ENCODE results near the gene UBE3B.

DNA sequence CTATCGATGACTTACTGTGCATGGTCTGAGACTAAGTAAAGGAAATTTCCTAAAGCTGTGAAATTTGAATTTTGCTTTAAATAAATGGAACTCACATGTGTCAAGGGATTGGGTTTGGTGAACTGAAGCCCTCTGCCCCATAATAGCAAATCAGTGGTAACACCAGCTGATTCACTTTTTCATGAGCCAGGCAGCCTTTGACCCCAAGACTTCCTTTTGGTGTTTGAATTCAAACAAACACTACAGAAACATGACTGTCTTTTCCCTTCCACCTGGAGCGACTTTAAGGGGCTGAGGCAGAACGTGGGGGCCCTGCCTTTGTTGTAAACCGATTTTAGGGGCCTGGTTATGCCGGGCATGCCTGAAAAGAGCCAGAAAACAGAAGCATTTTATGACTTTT, 29.2 kb upstream of the UBE3B start:
- TF ChIP-seq, protein P1, sequence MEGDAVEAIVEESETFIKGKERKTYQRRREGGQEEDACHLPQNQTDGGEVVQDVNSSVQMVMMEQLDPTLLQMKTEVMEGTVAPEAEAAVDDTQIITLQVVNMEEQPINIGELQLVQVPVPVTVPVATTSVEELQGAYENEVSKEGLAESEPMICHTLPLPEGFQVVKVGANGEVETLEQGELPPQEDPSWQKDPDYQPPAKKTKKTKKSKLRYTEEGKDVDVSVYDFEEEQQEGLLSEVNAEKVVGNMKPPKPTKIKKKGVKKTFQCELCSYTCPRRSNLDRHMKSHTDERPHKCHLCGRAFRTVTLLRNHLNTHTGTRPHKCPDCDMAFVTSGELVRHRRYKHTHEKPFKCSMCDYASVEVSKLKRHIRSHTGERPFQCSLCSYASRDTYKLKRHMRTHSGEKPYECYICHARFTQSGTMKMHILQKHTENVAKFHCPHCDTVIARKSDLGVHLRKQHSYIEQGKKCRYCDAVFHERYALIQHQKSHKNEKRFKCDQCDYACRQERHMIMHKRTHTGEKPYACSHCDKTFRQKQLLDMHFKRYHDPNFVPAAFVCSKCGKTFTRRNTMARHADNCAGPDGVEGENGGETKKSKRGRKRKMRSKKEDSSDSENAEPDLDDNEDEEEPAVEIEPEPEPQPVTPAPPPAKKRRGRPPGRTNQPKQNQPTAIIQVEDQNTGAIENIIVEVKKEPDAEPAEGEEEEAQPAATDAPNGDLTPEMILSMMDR (IDR thresholded peaks at IDR 0.05), result no peak
- TF ChIP-seq EZH2phosphoT487 (IDR thresholded peaks at IDR 0.05), result no peak
- TF ChIP-seq EZH2 (IDR thresholded peaks at IDR 0.05), result no peak
